PC-9 (cell line): ENCODE results near the gene CSPG5. TPM values are rescaled to one million over a fixed set of nuclear protein-coding genes. Genes with fewer than 3 reads are reported as not detected.

Experiments used
- BruUV-seq: library from RNA; stranded (reverse); fragments of 400-500 nt; replicated peaks from 2 replicates; lab custom pipeline; 2021; lab: Mats Ljungman, UMichigan
- CTCF ChIA-PET: fragments of 300-600 bp; sonication (Branson Sonifier 250); formaldehyde crosslinking; loops from one replicate; lab custom pipeline; 2022; ENCODE audit warnings: antibody characterized with exemption; lab: Charles Lee
- POLR2A ChIA-PET: fragments of 300-600 bp; sonication (Branson Sonifier 250); formaldehyde crosslinking; loops from one replicate; lab custom pipeline; 2022; ENCODE audit warnings: antibody characterized with exemption; ENCODE audit not compliant: unreplicated experiment; lab: Charles Lee
- DNase-seq, 2 experiments: peaks; one replicate each; pipeline versions ENCODE4 v3.0.0 to v3.0.0-alpha.2; 2015 to 2022; ENCODE audit warnings: mixed read lengths in 1 of 2
- H2AFZ ChIP-seq: fragments of 200-600 bp; sonication (generic); 2 replicates; pipeline ENCODE4 v1.8.1; 2017; ENCODE audit warnings: antibody characterized with exemption
- H3F3A ChIP-seq: fragments of 200-600 bp; sonication (generic); 2 replicates; pipeline ENCODE4 v1.8.1; 2017; ENCODE audit warnings: antibody characterized with exemption, mild to moderate bottlenecking, low read depth; ENCODE audit not compliant: insufficient read depth
- H3K27ac ChIP-seq: fragments of 200-600 bp; sonication (generic); 2 replicates; pipeline ENCODE4 v1.6.1; 2016; ENCODE audit warnings: mixed run types
- H3K27me3 ChIP-seq: fragments of 200-600 bp; sonication (generic); 2 replicates; pipeline ENCODE4 v1.6.1; 2016; ENCODE audit warnings: low read depth, mixed run types; ENCODE audit not compliant: insufficient read depth
- H3K36me3 ChIP-seq: fragments of 200-600 bp; sonication (generic); 2 replicates; pipeline ENCODE4 v1.6.1; 2016; ENCODE audit warnings: low read depth, mixed run types
- H3K4me1 ChIP-seq: fragments of 200-600 bp; sonication (generic); replicated peaks from 2 replicates; pipeline ENCODE4 v1.6.1; 2016; ENCODE audit warnings: mixed run types; ENCODE audit not compliant: insufficient read depth
- H3K4me2 ChIP-seq: fragments of 200-600 bp; sonication (generic); 2 replicates; pipeline ENCODE4 v1.6.1; 2017; ENCODE audit warnings: mixed run types
- H3K4me3 ChIP-seq: fragments of 200-600 bp; sonication (generic); 2 replicates; pipeline ENCODE4 v1.6.1; 2016; ENCODE audit warnings: mixed run types
- H3K79me2 ChIP-seq: fragments of 200-600 bp; sonication (generic); 2 replicates; pipeline ENCODE4 v1.6.1; 2017; ENCODE audit warnings: low read depth, mixed run types
- H3K9me2 ChIP-seq: fragments of 200-600 bp; sonication (generic); 2 replicates; pipeline ENCODE4 v1.8.1; 2017; ENCODE audit warnings: mild to moderate bottlenecking; ENCODE audit not compliant: insufficient read depth
- H3K9me3 ChIP-seq: fragments of 200-600 bp; sonication (generic); 2 replicates; pipeline ENCODE4 v1.8.1; 2016; ENCODE audit warnings: low read depth; ENCODE audit not compliant: insufficient read depth
- H4K20me1 ChIP-seq: fragments of 200-600 bp; sonication (generic); 2 replicates; pipeline ENCODE4 v1.8.1; 2017; ENCODE audit not compliant: insufficient read depth
- EZH2 ChIP-seq: fragments of 200-600 bp; sonication (generic); IDR thresholded peaks from 2 replicates; pipeline ENCODE4 v1.8.0; 2017; ENCODE audit warnings: antibody characterized with exemption, low read depth
- intact Hi-C: fragments of 100-400 bp; cut with micrococcal nuclease; formaldehyde crosslinking; loops from one replicate; pipeline ENCODE4 v1.10.0; 2022; ENCODE audit not compliant: unreplicated experiment
- total RNA-seq: library from RNA; stranded (reverse); gene quantifications from 2 replicates; pipeline ENCODE4 v1.2.3, GENCODE V29; 2021
- TF ChIP-seq, protein P1 (sequence below): fragments of 200-600 bp; sonication (generic); conservative IDR thresholded peaks from 2 replicates; pipeline ENCODE4 v1.6.1; 2017; ENCODE audit warnings: mixed run types, antibody characterized with exemption, mild to moderate bottlenecking, moderate library complexity

Gene CSPG5
- total RNA-seq, 1 experiment from 2014 or later: 1.8 TPM

GRCh38 chr3:47611576-47611975 lies 32.9 kb upstream of the CSPG5 start:
- intact Hi-C loops: no loop called here
- POLR2A ChIA-PET: no interaction called here
- Histone ChIP-seq H3K9me2 (no peaks in the 10 kb centered on the region), H3K4me1 (no peaks in the 10 kb centered on the region), H3K4me2 (no peak overlapping the region), H3K27ac (no peak overlapping the region), H3K4me3 (no peak overlapping the region), H4K20me1 (peaks cover 7% of the 10 kb centered on the region; the same call in 1 of the 2 replicates), H2AFZ (no peak overlapping the region), H3K36me3 (0 out of 2 replicates have a peak, but pooled peaks cover 10% of the 10 kb centered on the region), H3K79me2 (no peaks in the 10 kb centered on the region), H3K9me3 (no peaks in the 10 kb centered on the region), H3F3A (no peaks in the 10 kb centered on the region; the same call in 1 of the 2 replicates), H3K27me3 (no peaks in the 10 kb centered on the region)
- no TSS peak for BruUV-seq
- TF ChIP-seq, protein P1, sequence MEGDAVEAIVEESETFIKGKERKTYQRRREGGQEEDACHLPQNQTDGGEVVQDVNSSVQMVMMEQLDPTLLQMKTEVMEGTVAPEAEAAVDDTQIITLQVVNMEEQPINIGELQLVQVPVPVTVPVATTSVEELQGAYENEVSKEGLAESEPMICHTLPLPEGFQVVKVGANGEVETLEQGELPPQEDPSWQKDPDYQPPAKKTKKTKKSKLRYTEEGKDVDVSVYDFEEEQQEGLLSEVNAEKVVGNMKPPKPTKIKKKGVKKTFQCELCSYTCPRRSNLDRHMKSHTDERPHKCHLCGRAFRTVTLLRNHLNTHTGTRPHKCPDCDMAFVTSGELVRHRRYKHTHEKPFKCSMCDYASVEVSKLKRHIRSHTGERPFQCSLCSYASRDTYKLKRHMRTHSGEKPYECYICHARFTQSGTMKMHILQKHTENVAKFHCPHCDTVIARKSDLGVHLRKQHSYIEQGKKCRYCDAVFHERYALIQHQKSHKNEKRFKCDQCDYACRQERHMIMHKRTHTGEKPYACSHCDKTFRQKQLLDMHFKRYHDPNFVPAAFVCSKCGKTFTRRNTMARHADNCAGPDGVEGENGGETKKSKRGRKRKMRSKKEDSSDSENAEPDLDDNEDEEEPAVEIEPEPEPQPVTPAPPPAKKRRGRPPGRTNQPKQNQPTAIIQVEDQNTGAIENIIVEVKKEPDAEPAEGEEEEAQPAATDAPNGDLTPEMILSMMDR: no peak
- no peak for TF ChIP-seq EZH2
- CTCF ChIA-PET: interaction anchor here (1.1 kb wide), 1 partner anchor 89 kb away, joined by 4 read pairs; no protein-coding TSS in a partner anchor
- no peak for DNase-seq

- Histone ChIP-seq H3K9me3 (no peaks in the 10 kb centered on the region), H3K36me3 (0 out of 2 replicates have a peak, but pooled peaks cover 10% of the 10 kb centered on the region), H3F3A (no peaks in the 10 kb centered on the region; the same call in 1 of the 2 replicates), H3K79me2 (no peaks in the 10 kb centered on the region), H3K9me2 (no peaks in the 10 kb centered on the region), H3K27ac (no peak overlapping the region), H3K4me3 (no peak overlapping the region), H2AFZ (no peak overlapping the region), H3K4me1 (no peaks in the 10 kb centered on the region), H3K4me2 (no peak overlapping the region), H3K27me3 (no peaks in the 10 kb centered on the region), H4K20me1 (peaks cover 10% of the 10 kb centered on the region; the same call in 1 of the 2 replicates)
- ChIA-PET POLR2A (no interaction called here), CTCF (no interaction called here)
- TF ChIP-seq, protein P1: no peak
- TF ChIP-seq EZH2: no peak
- DNase-seq: no peak
- BruUV-seq: no TSS peak
- intact Hi-C loops: no loop called here
These were observed 31.9 kb upstream of the CSPG5 start for GRCh38 chr3:47610583-47610982.

- Histone ChIP-seq H3K4me1 (no peaks in the 10 kb centered on the region), H3K79me2 (no peaks in the 10 kb centered on the region), H3K4me2 (no peak overlapping the region), H2AFZ (no peak overlapping the region), H3K9me3 (no peaks in the 10 kb centered on the region), H3K9me2 (no peaks in the 10 kb centered on the region), H4K20me1 (peaks cover 17% of the 10 kb centered on the region; the same call in 1 of the 2 replicates), H3K36me3 (peaks cover 10% of the 10 kb centered on the region; the same call in 1 of the 2 replicates), H3K27me3 (no peaks in the 10 kb centered on the region), H3K27ac (no peak overlapping the region), H3F3A (no peaks in the 10 kb centered on the region; the same call in 1 of the 2 replicates), H3K4me3 (no peak overlapping the region)
- CTCF ChIA-PET: no interaction called here
- intact Hi-C loops: no loop called here
- no peak for DNase-seq
- POLR2A ChIA-PET: no interaction called here
- no TSS peak for BruUV-seq
- no peak for TF ChIP-seq EZH2
- TF ChIP-seq, protein P1: no peak
These were observed 28.7 kb upstream of the CSPG5 start for GRCh38 chr3:47607335-47607734.
